Fibroblast of the conjunctiva (primary cell): ENCODE data around the gene ZNF606.
"Not testable (repeated sequence)": the region's sequence is repeated elsewhere in the genome, so short reads cannot be mapped to it uniquely, and the experiment has no call there.

Experiments
- DNase-seq: peaks from one replicate; pipeline ENCODE4 v3.0.0-alpha.2; 2010; ENCODE audit warnings: low read depth

The ZNF606 gene

GRCh38 chr19:58009666-58010301 is 7.2 kb upstream of the ZNF606 start:
- DNase-seq, result peak; percentile 56

GRCh38 chr19:58009301-58009665 is 6.7 kb upstream of the ZNF606 start:
- no peak for DNase-seq

DNA sequence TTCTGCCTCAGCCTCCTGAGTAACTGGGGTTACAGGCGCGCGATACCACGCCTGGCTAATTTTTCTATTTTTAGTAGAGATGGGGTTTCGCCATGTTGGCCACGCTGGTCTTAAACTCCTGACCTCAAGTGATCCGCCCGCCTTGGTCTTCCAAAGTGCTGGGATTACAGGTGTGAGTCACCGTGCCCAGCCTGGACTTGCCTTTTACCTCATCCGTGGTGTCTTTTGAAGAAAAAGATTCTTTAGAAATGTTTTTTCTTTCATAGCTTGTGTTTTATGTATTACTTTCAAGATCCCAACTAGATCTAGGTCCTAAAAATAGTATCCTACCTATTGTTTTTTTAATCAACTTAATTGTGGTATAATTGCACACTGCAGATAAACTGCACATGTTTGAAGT is 6.3 kb upstream of the ZNF606 start:
- DNase-seq, result not testable (repeated sequence)

DNA sequence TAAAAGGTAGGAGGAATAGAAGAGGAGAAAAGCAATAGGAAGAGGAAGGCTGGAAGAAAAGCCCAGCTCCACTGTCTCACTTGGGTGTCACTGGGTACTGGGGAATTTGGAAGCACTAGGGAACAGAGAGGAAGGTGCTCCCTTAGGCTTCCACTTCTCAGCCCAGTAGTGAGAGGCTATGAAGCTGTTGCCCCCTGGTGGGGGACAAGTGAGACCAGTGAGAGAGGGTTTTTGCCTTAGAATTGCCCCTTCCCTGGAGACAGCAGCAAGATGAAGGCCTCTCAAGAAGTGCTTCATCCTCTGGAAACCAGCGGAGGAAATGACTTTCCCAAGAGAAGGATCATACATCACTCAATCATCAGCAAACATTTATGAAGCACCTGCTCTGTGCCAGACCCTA is 4.7 kb upstream of the ZNF606 start:
- DNase-seq, result no peak

DNA sequence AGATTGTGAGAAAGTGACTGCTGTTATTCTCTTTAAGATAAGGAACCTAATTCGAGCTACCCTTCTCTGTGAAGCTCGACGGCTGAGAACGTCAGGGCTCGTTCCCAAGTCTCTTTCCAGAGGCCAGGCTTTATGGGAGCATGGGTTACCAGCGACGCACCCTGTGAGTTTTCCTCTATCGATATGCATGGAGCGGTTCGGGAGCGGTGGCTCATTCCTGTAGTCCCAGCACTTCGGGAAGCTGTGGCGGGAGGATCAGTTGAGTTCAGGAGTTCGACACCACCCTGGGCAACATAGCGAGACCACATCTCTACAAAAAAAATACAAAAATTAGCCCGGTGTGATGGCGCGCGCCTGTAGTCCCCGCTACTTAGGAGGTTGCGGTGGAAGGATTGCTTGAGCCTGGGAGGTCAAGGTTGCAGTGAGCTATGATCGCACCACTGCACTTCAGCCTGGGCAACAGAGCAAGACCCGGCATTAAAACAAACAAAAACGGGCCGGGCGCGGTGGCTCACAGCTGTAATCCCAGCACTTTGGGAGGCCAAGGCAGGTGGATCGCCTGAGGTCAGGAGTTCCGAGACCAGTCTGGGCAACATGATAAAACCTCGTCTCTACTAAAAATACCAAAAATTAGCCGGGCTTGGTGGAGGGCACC is 681 bp upstream of the ZNF606 start:
- DNase-seq, result no peak

- no peak for DNase-seq
These were observed 688 bp downstream of the ZNF606 start for GRCh38 chr19:58001895-58002369.

- DNase-seq, result no peak
These were observed 1.9 kb downstream of the ZNF606 start for GRCh38 chr19:58000677-58001076.

GRCh38 chr19:57992841-57993240 is 9.8 kb downstream of the ZNF606 start:
- no peak for DNase-seq

DNA sequence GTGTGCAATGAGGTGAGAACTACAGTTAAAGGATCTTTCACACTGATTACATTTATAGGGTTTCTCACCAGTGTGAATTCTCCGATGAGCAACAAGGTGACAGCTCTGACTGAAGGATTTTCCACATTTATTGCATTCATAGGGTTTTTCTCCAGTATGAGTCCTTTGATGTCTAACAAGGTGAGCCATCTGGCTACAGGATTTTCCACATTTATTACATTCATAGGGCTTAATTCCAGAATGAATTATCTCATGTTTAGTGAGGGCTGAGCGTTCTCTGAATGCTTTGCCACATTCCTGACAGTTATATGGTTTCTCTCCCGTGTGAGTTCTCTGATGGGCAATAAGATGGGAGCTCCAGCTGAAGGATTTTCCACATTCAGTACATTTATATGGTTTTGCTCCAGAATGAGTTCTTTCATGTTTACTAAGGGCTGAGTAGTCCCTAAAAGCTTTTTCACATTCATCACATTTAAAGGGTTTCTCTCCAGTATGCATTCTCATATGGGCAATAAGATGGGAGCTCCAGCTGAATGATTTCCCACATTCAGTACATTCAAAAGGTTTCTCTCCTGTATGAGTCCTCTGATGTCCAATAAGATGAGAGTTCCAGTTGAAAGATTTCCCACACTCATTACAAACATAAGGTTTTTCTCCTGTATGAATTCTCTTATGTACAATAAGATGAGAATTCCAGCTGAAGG is 23.9 kb downstream of the ZNF606 start:
- no peak for DNase-seq

DNA sequence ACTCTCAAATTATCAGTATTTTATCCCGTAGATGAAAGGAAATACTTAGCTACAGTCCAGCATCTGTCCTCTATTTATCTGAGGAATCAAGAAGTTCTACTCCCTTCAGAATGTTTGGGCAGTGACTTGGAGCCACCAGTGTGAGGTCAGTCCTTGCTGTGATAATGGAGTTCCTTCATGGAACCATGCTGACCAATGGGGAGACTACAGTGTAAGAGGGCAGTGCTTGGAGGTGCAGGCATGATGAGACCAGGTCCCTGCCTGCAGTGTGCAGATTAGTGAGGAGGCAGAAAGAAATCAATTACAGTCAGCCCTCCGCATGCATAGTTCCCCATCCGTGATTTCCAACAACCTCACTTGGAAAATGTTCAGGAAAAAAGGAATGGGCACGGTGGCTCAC is 28.2 kb downstream of the ZNF606 start, which contains the start of gene C19orf18:
TSS of gene C19orf18 (minus strand) at position 101 of the 400 bp plus-strand sequence. CDS start 102 bp downstream, outside the sequence.
- DNase-seq, result no peak

- no peak for DNase-seq
These were observed 37.9 kb downstream of the ZNF606 start for GRCh38 chr19:57964761-57965160.

- no peak for DNase-seq
These were observed 40.8 kb downstream of the ZNF606 start for GRCh38 chr19:57961785-57962184.

- DNase-seq, result no peak
These were observed 47.6 kb downstream of the ZNF606 start for GRCh38 chr19:57954996-57955395.

GRCh38 chr19:57949702-57950101 is 52.9 kb downstream of the ZNF606 start:
- no peak for DNase-seq

DNA sequence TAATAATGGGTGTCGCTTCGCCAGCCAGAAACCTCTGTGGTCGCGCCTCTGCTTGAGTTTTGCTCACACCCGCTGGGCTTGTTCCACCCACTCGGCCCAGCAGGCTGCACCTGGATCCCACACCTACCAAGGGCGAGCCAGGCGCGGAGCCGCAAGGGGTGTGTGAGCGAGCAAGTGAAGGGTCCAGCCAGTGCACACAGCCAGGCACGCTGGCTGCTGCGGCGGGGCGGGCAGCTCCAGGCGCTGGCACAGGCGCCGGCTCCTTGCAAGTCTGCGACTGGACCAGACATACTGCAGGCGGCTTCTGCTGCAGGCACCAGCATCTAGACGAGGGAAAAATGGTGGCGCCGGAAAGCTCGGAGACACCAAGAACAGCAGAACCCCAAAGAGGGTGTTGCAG is 53.3 kb downstream of the ZNF606 start:
- DNase-seq, result no peak

DNA sequence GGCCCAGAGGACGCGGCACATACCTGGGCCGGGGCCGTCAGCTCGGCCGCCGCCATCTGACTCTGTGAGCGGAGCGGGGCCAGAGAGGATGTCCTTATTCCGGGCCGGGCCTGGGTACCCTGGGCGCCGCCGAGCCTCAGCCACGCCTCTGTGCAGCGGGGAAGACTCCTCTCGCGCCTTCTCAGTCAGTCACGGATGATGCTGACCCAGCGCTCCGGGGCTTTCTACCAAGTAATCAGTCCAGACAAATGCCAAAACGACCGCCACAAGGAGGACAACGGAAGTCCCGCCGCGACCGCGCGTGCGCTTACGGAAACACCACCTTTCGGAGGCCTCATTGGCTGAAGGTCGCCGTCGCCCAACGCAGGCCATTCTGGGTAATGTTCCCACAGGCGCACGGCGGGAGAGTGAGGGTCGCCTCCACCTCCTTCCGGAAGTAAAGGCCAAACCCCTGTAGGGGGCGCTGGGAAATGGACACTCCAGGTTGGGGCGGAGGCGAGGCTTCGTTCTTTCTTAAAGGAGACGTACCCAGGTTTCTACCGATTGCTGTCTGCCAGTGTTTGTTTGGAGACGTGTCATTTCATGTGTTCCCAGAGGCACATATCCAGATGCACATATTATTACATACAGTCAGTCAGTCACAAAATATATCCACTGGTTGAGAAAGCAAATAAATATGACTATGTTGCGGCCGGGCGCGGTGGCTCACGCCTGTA is 55.0 kb downstream of the ZNF606 start, which contains the start of gene ZNF256:
TSS of gene ZNF256 (minus strand) at position 288 of the 716 bp plus-strand sequence. CDS start at position 56, 232 bp downstream.
- peak; percentile 87 for DNase-seq

DNA sequence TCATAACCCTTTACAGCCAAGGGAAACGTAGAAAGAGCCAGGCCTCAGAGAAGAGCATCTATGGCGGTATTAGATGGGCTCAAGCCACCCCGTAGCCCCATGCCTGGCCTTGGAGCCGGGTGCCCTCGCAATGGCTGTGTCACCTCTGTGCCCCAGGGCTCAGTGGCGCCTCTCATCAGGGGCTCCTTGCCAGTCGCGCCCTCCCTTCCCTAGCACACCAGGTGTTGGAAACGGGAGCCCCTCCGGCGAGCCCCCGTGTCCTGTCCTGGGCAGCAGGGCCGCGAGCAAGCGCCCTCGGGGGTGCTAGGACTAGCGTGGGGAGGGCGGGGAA is 55.6 kb downstream of the ZNF606 start:
- DNase-seq, result no peak

DNA sequence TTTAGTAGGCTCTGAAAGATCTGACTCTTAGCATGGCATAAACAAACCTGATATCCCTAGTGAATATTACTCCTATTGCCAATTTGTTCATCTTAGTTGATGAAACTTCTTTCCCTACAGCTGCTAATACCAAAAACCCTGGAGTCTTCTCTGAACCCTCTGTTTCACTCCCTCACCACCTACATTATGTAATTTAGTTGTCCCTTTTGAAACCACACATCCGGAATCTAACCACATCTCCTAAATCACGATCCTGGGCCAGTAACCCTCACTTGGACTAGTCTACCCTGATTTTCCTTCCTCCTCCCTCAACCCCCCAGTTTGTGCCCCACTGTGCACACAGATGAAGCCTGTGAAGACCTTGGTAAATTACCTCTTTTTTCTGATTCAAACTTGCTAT is 56.3 kb downstream of the ZNF606 start:
- no peak for DNase-seq

DNA sequence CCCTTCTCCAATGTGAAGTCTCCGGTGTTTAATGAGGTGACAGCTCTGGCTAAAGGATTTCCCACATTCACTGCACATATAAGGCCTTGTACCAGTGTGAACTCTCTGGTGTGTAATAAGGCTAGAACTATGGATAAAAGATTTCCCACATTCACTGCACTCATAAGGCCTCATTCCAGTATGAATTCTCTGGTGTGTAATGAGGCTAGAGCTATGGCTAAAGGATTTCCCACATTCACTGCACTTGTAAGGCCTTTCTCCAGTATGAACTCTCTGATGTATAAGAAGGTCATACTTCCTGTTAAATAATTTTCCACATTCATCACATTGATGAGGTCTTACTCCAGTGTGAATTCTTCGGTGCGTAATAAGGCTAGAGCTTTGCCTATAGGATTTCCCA is 61.0 kb downstream of the ZNF606 start:
- DNase-seq, result no peak

GRCh38 chr19:57935731-57936130 is 66.9 kb downstream of the ZNF606 start:
- DNase-seq, result no peak

- peak; percentile 58 for DNase-seq
These were observed 67.6 kb downstream of the ZNF606 start, which contains the start of gene ZNF418 for GRCh38 chr19:57934820-57935665. ZNF418 (minus strand) TSS chr19:57935402; CDS start chr19:57933822, 1,580 bp downstream.
